Measurements from ENCODE around the gene LDLRAD3.

The LDLRAD3 gene

DNA sequence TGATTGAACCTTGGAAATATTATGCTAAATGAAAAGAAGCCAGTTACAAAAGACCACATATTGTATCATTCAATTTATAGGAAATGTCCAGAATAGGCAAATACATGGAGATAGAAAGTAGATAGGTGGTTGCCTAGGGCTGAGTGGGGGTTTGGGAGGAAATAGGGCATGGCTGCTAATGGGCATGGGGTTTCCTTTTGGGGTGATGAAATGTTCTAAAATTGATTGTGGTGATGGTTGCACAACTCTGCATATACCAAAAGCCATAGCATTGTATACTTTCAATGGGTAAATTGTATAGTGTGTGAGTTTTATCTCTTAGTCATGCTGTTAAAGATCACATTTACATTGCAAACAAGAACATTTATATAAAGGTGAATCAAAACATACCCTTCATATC is 48.7 kb downstream of the LDLRAD3 start:
- DNase-seq: no peak
- no peak overlapping the region for H3K4me3 ChIP-seq (ENCODE audit: low read depth, low read length)

DNA sequence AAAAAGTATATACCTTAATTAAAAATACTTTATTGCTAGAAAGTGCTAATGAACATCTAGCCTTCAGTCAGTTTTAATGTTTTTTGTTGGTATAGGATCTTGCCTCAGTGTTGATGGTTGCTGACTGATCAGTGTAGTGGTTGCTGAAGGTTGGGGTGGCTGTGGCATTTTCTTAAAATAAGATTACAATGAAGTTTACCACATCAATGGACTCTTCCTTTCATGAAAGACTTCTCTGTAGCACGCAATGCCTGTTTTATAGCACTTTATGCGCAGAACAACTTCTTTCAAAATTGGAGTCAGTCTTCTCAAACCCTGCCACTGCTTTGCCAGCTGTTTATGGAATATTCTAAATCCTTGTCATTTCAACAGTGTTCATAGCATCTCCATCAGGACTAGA is 50.6 kb downstream of the LDLRAD3 start:
- Histone ChIP-seq H3K9me3 (ENCODE audit: severe bottlenecking) (peaks cover 2% of the 10 kb centered on the region), H3K27ac (no peak overlapping the region), H3K4me3 (ENCODE audit: low read depth, low read length) (no peak overlapping the region), H3K36me3 (peaks cover 6% of the 10 kb centered on the region), H3K27me3 (ENCODE audit: insufficient read depth, low read depth, severe bottlenecking) (no peaks in the 10 kb centered on the region)
- TF ChIP-seq, protein P1, sequence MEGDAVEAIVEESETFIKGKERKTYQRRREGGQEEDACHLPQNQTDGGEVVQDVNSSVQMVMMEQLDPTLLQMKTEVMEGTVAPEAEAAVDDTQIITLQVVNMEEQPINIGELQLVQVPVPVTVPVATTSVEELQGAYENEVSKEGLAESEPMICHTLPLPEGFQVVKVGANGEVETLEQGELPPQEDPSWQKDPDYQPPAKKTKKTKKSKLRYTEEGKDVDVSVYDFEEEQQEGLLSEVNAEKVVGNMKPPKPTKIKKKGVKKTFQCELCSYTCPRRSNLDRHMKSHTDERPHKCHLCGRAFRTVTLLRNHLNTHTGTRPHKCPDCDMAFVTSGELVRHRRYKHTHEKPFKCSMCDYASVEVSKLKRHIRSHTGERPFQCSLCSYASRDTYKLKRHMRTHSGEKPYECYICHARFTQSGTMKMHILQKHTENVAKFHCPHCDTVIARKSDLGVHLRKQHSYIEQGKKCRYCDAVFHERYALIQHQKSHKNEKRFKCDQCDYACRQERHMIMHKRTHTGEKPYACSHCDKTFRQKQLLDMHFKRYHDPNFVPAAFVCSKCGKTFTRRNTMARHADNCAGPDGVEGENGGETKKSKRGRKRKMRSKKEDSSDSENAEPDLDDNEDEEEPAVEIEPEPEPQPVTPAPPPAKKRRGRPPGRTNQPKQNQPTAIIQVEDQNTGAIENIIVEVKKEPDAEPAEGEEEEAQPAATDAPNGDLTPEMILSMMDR (IDR thresholded peaks at IDR 0.05; ENCODE audit: low read depth, low read length): no peak
- no peak for DNase-seq

More for the DNA sequence above, 48.7 kb downstream of the LDLRAD3 start:
- H3K27me3 ChIP-seq (ENCODE audit: insufficient read depth, low read depth, severe bottlenecking): no peaks in the 10 kb centered on the region
- no peaks in the 10 kb centered on the region; the same call in 1 of the 2 replicates for H3K36me3 ChIP-seq
- peaks cover 2% of the 10 kb centered on the region for H3K9me3 ChIP-seq (ENCODE audit: severe bottlenecking)
- H3K27ac ChIP-seq: no peak overlapping the region
- TF ChIP-seq, protein P1 (IDR thresholded peaks at IDR 0.05; ENCODE audit: low read depth, low read length): no peak

DNA sequence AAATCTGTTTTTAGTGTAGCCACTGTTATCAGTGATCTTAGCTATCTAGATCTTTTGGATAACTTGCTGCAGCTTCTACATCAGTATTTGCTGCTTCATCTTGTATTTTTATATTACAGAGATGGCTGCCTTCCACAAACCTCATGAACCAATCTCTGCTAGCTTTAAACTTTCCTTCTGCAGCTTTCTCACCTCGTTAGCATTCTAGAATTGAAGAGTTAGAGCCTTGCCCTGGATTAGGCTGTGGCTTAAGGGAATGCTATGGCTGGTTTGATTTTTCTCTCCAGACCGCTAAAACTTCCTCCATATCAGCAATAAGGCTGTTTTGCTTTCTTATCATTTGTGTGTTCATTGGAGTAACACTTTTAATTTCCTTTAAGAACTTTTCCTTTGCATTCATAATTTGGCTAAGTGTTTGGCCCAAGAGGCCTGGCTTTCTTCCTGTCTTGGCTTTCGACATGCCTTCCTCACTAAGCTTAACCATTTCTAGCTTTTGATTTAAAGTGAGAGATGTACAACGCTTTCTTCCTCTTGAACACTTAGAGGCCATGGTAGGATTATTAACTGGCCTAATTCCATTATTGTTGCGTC is 51.9 kb downstream of the LDLRAD3 start:
- TF ChIP-seq, protein P1 (IDR thresholded peaks at IDR 0.05; ENCODE audit: low read depth, low read length): no peak
- no peak for DNase-seq
- Histone ChIP-seq H3K4me3 (ENCODE audit: low read depth, low read length) (no peak overlapping the region), H3K36me3 (peaks cover 6% of the 10 kb centered on the region), H3K27me3 (ENCODE audit: insufficient read depth, low read depth, severe bottlenecking) (no peaks in the 10 kb centered on the region), H3K9me3 (ENCODE audit: severe bottlenecking) (peaks cover 2% of the 10 kb centered on the region), H3K27ac (no peak overlapping the region)

DNA sequence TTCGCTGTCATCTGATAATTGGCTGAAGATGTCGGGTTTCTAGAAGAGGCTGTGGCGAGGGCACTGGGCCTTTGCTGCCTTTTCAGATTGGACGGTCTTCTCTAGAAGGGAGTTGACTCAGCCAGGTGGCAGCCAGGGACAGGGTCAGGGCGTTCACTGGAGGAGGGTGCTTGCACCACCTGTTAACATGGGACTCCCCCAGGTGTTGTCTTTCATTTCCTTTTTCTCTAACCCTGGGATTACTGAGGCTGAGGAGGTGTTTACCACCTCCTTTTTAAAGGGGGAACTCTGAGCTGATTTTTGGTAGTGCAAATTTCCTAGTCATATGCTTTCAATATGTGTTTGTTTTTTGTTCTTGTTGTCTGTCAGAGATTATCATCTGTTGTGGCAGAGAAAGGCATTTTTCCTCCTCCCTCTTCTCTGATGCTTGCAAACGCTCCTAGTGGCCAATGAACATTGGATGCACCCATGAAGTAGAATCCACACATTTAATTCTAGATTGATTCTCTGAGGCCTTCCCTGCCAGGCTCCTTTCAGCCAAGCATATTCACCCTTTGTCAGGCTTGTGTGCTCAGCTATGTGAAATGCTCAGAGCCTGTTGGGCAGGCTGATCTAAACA is 54.1 kb downstream of the LDLRAD3 start:
- no peak overlapping the region for H3K27ac ChIP-seq
- TF ChIP-seq, protein P1 (IDR thresholded peaks at IDR 0.05; ENCODE audit: low read depth, low read length): no peak
- no peak overlapping the region for H3K4me3 ChIP-seq (ENCODE audit: low read depth, low read length)
- no peak for DNase-seq
- peaks cover 6% of the 10 kb centered on the region for H3K36me3 ChIP-seq
- H3K9me3 ChIP-seq (ENCODE audit: severe bottlenecking): peaks cover 2% of the 10 kb centered on the region
- no peaks in the 10 kb centered on the region for H3K27me3 ChIP-seq (ENCODE audit: insufficient read depth, low read depth, severe bottlenecking)

DNA sequence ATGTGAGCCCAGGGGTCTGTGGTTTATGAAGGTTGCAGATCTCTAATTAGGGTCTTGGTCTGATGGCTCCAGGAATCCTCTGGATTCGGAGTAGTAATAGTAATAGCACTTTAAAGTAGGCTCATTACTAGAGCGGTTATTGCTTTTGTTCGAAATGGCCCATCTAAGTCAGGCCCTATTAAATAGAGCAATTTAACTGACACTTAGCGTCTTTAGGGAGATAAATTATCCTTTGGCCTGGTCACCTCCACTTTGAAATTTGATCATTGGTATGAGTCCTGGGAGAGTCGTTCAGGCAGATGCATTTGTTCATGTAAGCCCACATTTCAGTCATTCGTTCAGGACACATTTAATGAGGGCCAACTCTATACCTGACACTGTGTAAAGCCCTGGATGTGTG is 54.8 kb downstream of the LDLRAD3 start:
- TF ChIP-seq, protein P1 (IDR thresholded peaks at IDR 0.05; ENCODE audit: low read depth, low read length): no peak
- Histone ChIP-seq H3K27ac (no peak overlapping the region), H3K4me3 (ENCODE audit: low read depth, low read length) (no peak overlapping the region), H3K9me3 (ENCODE audit: severe bottlenecking) (peaks cover 2% of the 10 kb centered on the region), H3K36me3 (peaks cover 6% of the 10 kb centered on the region), H3K27me3 (ENCODE audit: insufficient read depth, low read depth, severe bottlenecking) (no peaks in the 10 kb centered on the region)
- no peak for DNase-seq

Data from WERI-Rb-1 (cell line).